GM23338 (cell line): Measurements from ENCODE around the gene DDX56.
A peak's percentile ranks its signal among the peaks of the same experiment; 100 is the strongest.

Source experiments
- CREB1 ChIP-seq: fragments of 250-450 bp; sonication (Bioruptor Pico); IDR thresholded peaks from 2 replicates; pipeline ENCODE4 v1.5.0; 2020; ENCODE audit warnings: low read depth, mild to moderate bottlenecking, moderate library complexity
- CTCF ChIP-seq, 2 experiments: fragments of 200-600 bp in 1 of 2; sonication (generic) in 1 of 2; conservative IDR thresholded peaks; 2 replicates each; pipeline versions ENCODE4 v1.5.1 to v1.6.1; 2016 to 2017; ENCODE audit warnings: antibody characterized with exemption in 2 of 2, low read depth in 2 of 2, mild to moderate bottlenecking in 2 of 2, moderate library complexity in 1 of 2
- EZH2 ChIP-seq: fragments of 200-600 bp; sonication (generic); IDR thresholded peaks from one replicate; pipeline ENCODE4 v1.8.0; 2017; ENCODE audit warnings: antibody characterized with exemption, mild to moderate bottlenecking, low read depth; ENCODE audit not compliant: unreplicated experiment
- EZH2phosphoT487 ChIP-seq: fragments of 200-600 bp; sonication (generic); IDR thresholded peaks from one replicate; pipeline ENCODE4 v1.8.1; 2018; ENCODE audit warnings: antibody characterized with exemption; ENCODE audit not compliant: unreplicated experiment
- JUNB ChIP-seq: IDR thresholded peaks from one replicate; pipeline ENCODE4 v1.6.1; 2016; ENCODE audit warnings: antibody characterized with exemption; ENCODE audit not compliant: unreplicated experiment
- NANOG ChIP-seq: IDR thresholded peaks from 2 replicates; pipeline ENCODE4 v1.6.1; 2016; ENCODE audit warnings: antibody characterized with exemption, borderline replicate concordance
- POLR2AphosphoS5 ChIP-seq: IDR thresholded peaks from 2 replicates; pipeline ENCODE4 v1.6.1; 2016; ENCODE audit warnings: antibody characterized with exemption, low read depth
- STAT1 ChIP-seq: IDR thresholded peaks from one replicate; pipeline ENCODE4 v1.6.1; 2016; ENCODE audit warnings: antibody characterized with exemption; ENCODE audit not compliant: unreplicated experiment
- ZNF114 ChIP-seq: fragments of 250-450 bp; sonication (Bioruptor Pico); IDR thresholded peaks from 2 replicates; pipeline ENCODE4 v1.5.0; 2020; ENCODE audit warnings: mild to moderate bottlenecking, moderate library complexity
- TF ChIP-seq, protein P1 (sequence below): IDR thresholded peaks from one replicate; pipeline ENCODE4 v1.6.1; 2018; ENCODE audit warnings: antibody characterized with exemption; ENCODE audit not compliant: unreplicated experiment
- TF ChIP-seq, protein P2 (sequence below): fragments of 250-450 bp; sonication (Bioruptor Pico); IDR thresholded peaks from 2 replicates; pipeline ENCODE4 v1.5.0; 2020; ENCODE audit warnings: mild to moderate bottlenecking, moderate library complexity

GRCh38 chr7:44581879-44582603 lies 8.3 kb upstream of the DDX56 start, which contains the start of gene TMED4:
- TF ChIP-seq CTCF (conservative IDR thresholded peaks at IDR 0.05; ENCODE audit: low read depth in 2 of 2) = no peak
- TF ChIP-seq POLR2AphosphoS5 = peak; percentile 98
- no peak for TF ChIP-seq EZH2
- TF ChIP-seq JUNB = no peak
- TF ChIP-seq, protein P1, sequence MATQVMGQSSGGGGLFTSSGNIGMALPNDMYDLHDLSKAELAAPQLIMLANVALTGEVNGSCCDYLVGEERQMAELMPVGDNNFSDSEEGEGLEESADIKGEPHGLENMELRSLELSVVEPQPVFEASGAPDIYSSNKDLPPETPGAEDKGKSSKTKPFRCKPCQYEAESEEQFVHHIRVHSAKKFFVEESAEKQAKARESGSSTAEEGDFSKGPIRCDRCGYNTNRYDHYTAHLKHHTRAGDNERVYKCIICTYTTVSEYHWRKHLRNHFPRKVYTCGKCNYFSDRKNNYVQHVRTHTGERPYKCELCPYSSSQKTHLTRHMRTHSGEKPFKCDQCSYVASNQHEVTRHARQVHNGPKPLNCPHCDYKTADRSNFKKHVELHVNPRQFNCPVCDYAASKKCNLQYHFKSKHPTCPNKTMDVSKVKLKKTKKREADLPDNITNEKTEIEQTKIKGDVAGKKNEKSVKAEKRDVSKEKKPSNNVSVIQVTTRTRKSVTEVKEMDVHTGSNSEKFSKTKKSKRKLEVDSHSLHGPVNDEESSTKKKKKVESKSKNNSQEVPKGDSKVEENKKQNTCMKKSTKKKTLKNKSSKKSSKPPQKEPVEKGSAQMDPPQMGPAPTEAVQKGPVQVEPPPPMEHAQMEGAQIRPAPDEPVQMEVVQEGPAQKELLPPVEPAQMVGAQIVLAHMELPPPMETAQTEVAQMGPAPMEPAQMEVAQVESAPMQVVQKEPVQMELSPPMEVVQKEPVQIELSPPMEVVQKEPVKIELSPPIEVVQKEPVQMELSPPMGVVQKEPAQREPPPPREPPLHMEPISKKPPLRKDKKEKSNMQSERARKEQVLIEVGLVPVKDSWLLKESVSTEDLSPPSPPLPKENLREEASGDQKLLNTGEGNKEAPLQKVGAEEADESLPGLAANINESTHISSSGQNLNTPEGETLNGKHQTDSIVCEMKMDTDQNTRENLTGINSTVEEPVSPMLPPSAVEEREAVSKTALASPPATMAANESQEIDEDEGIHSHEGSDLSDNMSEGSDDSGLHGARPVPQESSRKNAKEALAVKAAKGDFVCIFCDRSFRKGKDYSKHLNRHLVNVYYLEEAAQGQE = no peak
- TF ChIP-seq, protein P2, sequence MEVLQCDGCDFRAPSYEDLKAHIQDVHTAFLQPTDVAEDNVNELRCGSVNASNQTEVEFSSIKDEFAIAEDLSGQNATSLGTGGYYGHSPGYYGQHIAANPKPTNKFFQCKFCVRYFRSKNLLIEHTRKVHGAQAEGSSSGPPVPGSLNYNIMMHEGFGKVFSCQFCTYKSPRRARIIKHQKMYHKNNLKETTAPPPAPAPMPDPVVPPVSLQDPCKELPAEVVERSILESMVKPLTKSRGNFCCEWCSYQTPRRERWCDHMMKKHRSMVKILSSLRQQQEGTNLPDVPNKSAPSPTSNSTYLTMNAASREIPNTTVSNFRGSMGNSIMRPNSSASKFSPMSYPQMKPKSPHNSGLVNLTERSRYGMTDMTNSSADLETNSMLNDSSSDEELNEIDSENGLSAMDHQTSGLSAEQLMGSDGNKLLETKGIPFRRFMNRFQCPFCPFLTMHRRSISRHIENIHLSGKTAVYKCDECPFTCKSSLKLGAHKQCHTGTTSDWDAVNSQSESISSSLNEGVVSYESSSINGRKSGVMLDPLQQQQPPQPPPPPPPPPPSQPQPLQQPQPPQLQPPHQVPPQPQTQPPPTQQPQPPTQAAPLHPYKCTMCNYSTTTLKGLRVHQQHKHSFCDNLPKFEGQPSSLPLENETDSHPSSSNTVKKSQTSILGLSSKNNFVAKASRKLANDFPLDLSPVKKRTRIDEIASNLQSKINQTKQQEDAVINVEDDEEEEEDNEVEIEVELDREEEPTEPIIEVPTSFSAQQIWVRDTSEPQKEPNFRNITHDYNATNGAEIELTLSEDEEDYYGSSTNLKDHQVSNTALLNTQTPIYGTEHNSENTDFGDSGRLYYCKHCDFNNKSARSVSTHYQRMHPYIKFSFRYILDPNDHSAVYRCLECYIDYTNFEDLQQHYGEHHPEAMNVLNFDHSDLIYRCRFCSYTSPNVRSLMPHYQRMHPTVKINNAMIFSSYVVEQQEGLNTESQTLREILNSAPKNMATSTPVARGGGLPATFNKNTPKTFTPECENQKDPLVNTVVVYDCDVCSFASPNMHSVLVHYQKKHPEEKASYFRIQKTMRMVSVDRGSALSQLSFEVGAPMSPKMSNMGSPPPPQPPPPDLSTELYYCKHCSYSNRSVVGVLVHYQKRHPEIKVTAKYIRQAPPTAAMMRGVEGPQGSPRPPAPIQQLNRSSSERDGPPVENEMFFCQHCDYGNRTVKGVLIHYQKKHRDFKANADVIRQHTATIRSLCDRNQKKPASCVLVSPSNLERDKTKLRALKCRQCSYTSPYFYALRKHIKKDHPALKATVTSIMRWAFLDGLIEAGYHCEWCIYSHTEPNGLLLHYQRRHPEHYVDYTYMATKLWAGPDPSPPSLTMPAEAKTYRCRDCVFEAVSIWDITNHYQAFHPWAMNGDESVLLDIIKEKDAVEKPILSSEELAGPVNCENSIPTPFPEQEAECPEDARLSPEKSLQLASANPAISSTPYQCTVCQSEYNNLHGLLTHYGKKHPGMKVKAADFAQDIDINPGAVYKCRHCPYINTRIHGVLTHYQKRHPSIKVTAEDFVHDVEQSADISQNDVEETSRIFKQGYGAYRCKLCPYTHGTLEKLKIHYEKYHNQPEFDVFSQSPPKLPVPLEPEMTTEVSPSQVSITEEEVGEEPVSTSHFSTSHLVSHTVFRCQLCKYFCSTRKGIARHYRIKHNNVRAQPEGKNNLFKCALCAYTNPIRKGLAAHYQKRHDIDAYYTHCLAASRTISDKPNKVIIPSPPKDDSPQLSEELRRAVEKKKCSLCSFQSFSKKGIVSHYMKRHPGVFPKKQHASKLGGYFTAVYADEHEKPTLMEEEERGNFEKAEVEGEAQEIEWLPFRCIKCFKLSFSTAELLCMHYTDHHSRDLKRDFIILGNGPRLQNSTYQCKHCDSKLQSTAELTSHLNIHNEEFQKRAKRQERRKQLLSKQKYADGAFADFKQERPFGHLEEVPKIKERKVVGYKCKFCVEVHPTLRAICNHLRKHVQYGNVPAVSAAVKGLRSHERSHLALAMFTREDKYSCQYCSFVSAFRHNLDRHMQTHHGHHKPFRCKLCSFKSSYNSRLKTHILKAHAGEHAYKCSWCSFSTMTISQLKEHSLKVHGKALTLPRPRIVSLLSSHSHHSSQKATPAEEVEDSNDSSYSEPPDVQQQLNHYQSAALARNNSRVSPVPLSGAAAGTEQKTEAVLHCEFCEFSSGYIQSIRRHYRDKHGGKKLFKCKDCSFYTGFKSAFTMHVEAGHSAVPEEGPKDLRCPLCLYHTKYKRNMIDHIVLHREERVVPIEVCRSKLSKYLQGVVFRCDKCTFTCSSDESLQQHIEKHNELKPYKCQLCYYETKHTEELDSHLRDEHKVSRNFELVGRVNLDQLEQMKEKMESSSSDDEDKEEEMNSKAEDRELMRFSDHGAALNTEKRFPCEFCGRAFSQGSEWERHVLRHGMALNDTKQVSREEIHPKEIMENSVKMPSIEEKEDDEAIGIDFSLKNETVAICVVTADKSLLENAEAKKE (CRISPR knock-in tag) = no peak
- TF ChIP-seq EZH2phosphoT487 = no peak
- no peak for TF ChIP-seq STAT1
- TF ChIP-seq ZNF114 (CRISPR knock-in tag) = no peak
- no peak for TF ChIP-seq NANOG
- TF ChIP-seq CREB1 (CRISPR knock-in tag) = peak; percentile 70; the same call in 1 of the 2 replicates
